ENCODE measurements around the gene KCNH8.

Gene KCNH8

GRCh38 chr3:19206540-19206939 lies 58.2 kb downstream of the KCNH8 start:
- Histone ChIP-seq H3K9ac (ENCODE audit: low read depth, low read length, poor library complexity) (no peak overlapping the region), H3K14ac (ENCODE audit: low read length) (no peak overlapping the region), H3K79me1 (ENCODE audit: low read depth, low read length) (no peaks in the 10 kb centered on the region), H2BK5ac (ENCODE audit: low read length) (no peak overlapping the region), H2BK120ac (ENCODE audit: low read depth, low read length) (no peak overlapping the region), H3K27me3 (ENCODE audit: control insufficient read depth in 3 of 3, insufficient read depth in 3 of 3, low read depth in 1 of 3, low read length in 3 of 3) (no peaks in the 10 kb centered on the region), H4K8ac (ENCODE audit: low read depth, low read length) (no peak overlapping the region), H3K18ac (ENCODE audit: low read length) (no peak overlapping the region), H4K91ac (ENCODE audit: low read depth, low read length, poor library complexity) (no peak overlapping the region), H3K9me3 (replicated peaks in 1 of 2; ENCODE audit: control insufficient read depth in 2 of 2, insufficient read depth in 1 of 2, low read depth in 1 of 2, low read length in 2 of 2) (no peaks in the 10 kb centered on the region), H3K36me3 (replicated peaks in 1 of 2; ENCODE audit: control insufficient read depth in 2 of 2, insufficient read depth in 2 of 2, low read length in 2 of 2) (no peaks in the 10 kb centered on the region), H3K4me3 (ENCODE audit: low read length in 2 of 2) (no peak overlapping the region), H3K27ac (replicated peaks; ENCODE audit: low read length) (no peak overlapping the region), H2AK5ac (ENCODE audit: low read depth, low read length) (no peak overlapping the region), H3K4ac (ENCODE audit: low read length) (no peak overlapping the region), H3K23ac (ENCODE audit: low read depth, low read length, poor library complexity) (no peak overlapping the region), H3K4me1 (ENCODE audit: control insufficient read depth in 2 of 2, insufficient read depth in 1 of 2, low read depth in 1 of 2, low read length in 2 of 2) (no peaks in the 10 kb centered on the region), H2BK12ac (ENCODE audit: low read length) (no peak overlapping the region), H2BK15ac (ENCODE audit: low read length) (no peak overlapping the region), H2AFZ (ENCODE audit: low read length) (no peak overlapping the region), H3K4me2 (ENCODE audit: insufficient read depth, low read length, poor library complexity, severe bottlenecking) (no peak overlapping the region)
- no peak for DNase-seq (ENCODE audit: low spot score)
- no CpG with 5 or more reads among the region's 2 CpGs for WGBS, 2 donors (ENCODE audit: extremely low coverage in 2 of 2, insufficient read length in 2 of 2, insufficient replicate concordance in 1 of 2)

- Histone ChIP-seq H3K9ac (ENCODE audit: low read depth, low read length, poor library complexity) (no peak overlapping the region), H2BK5ac (ENCODE audit: low read length) (no peak overlapping the region), H2BK12ac (ENCODE audit: low read length) (no peak overlapping the region), H2BK120ac (ENCODE audit: low read depth, low read length) (no peak overlapping the region), H3K4ac (ENCODE audit: low read length) (no peak overlapping the region), H2AFZ (ENCODE audit: low read length) (no peak overlapping the region), H4K91ac (ENCODE audit: low read depth, low read length, poor library complexity) (no peak overlapping the region), H3K36me3 (replicated peaks in 1 of 2; ENCODE audit: control insufficient read depth in 2 of 2, insufficient read depth in 2 of 2, low read length in 2 of 2) (no peaks in the 10 kb centered on the region), H3K4me3 (ENCODE audit: low read length in 2 of 2) (no peak overlapping the region), H3K4me1 (ENCODE audit: control insufficient read depth in 2 of 2, insufficient read depth in 1 of 2, low read depth in 1 of 2, low read length in 2 of 2) (no peaks in the 10 kb centered on the region), H3K79me1 (ENCODE audit: low read depth, low read length) (no peaks in the 10 kb centered on the region), H2BK15ac (ENCODE audit: low read length) (no peak overlapping the region), H3K9me3 (replicated peaks in 1 of 2; ENCODE audit: control insufficient read depth in 2 of 2, insufficient read depth in 1 of 2, low read depth in 1 of 2, low read length in 2 of 2) (no peaks in the 10 kb centered on the region), H4K8ac (ENCODE audit: low read depth, low read length) (no peak overlapping the region), H3K14ac (ENCODE audit: low read length) (no peak overlapping the region), H2AK5ac (ENCODE audit: low read depth, low read length) (no peak overlapping the region), H3K18ac (ENCODE audit: low read length) (no peak overlapping the region), H3K27me3 (ENCODE audit: control insufficient read depth in 3 of 3, insufficient read depth in 3 of 3, low read depth in 1 of 3, low read length in 3 of 3) (no peaks in the 10 kb centered on the region), H3K4me2 (ENCODE audit: insufficient read depth, low read length, poor library complexity, severe bottlenecking) (no peak overlapping the region), H3K27ac (replicated peaks; ENCODE audit: low read length) (no peak overlapping the region), H3K23ac (ENCODE audit: low read depth, low read length, poor library complexity) (no peak overlapping the region)
- no peak for DNase-seq (ENCODE audit: low spot score)
- WGBS, 2 donors (ENCODE audit: extremely low coverage in 2 of 2, insufficient read length in 2 of 2, insufficient replicate concordance in 1 of 2): no CpG with 5 or more reads among the region's 6 CpGs
These were observed 65.4 kb downstream of the KCNH8 start for GRCh38 chr3:19213603-19214220.

- no peaks in the 10 kb centered on the region for H3K4me1 ChIP-seq (ENCODE audit: control insufficient read depth in 2 of 2, insufficient read depth in 1 of 2, low read depth in 1 of 2, low read length in 2 of 2)
- no peaks in the 10 kb centered on the region for H3K9me3 ChIP-seq (replicated peaks in 1 of 2; ENCODE audit: control insufficient read depth in 2 of 2, insufficient read depth in 1 of 2, low read depth in 1 of 2, low read length in 2 of 2)
- no peak overlapping the region for H3K4me2 ChIP-seq (ENCODE audit: insufficient read depth, low read length, poor library complexity, severe bottlenecking)
- no peak overlapping the region for H2BK12ac ChIP-seq (ENCODE audit: low read length)
- WGBS, 2 donors (ENCODE audit: extremely low coverage in 2 of 2, insufficient read length in 2 of 2, insufficient replicate concordance in 1 of 2): no CpG with 5 or more reads among the region's 2 CpGs
- no peak for DNase-seq (ENCODE audit: low spot score)
- H2AFZ ChIP-seq (ENCODE audit: low read length): no peak overlapping the region
- no peak overlapping the region for H2BK120ac ChIP-seq (ENCODE audit: low read depth, low read length)
- H3K14ac ChIP-seq (ENCODE audit: low read length): no peak overlapping the region
- no peaks in the 10 kb centered on the region for H3K36me3 ChIP-seq (replicated peaks in 1 of 2; ENCODE audit: control insufficient read depth in 2 of 2, insufficient read depth in 2 of 2, low read length in 2 of 2)
- no peaks in the 10 kb centered on the region for H3K79me1 ChIP-seq (ENCODE audit: low read depth, low read length)
- no peak overlapping the region for H3K9ac ChIP-seq (ENCODE audit: low read depth, low read length, poor library complexity)
- H2AK5ac ChIP-seq (ENCODE audit: low read depth, low read length): no peak overlapping the region
- no peak overlapping the region for H3K4ac ChIP-seq (ENCODE audit: low read length)
- no peak overlapping the region for H3K4me3 ChIP-seq (ENCODE audit: low read length in 2 of 2)
- no peaks in the 10 kb centered on the region for H3K27me3 ChIP-seq (ENCODE audit: control insufficient read depth in 3 of 3, insufficient read depth in 3 of 3, low read depth in 1 of 3, low read length in 3 of 3)
- H3K18ac ChIP-seq (ENCODE audit: low read length): no peak overlapping the region
- H4K91ac ChIP-seq (ENCODE audit: low read depth, low read length, poor library complexity): no peak overlapping the region
- H3K27ac ChIP-seq (replicated peaks; ENCODE audit: low read length): no peak overlapping the region
- no peak overlapping the region for H4K8ac ChIP-seq (ENCODE audit: low read depth, low read length)
- H2BK15ac ChIP-seq (ENCODE audit: low read length): no peak overlapping the region
- H3K23ac ChIP-seq (ENCODE audit: low read depth, low read length, poor library complexity): no peak overlapping the region
- no peak overlapping the region for H2BK5ac ChIP-seq (ENCODE audit: low read length)
These were observed 67.1 kb downstream of the KCNH8 start for GRCh38 chr3:19215427-19215826.

GRCh38 chr3:19216669-19217337 lies 68.5 kb downstream of the KCNH8 start:
- Histone ChIP-seq H3K4me2 (ENCODE audit: insufficient read depth, low read length, poor library complexity, severe bottlenecking) (no peak overlapping the region), H2AK5ac (ENCODE audit: low read depth, low read length) (no peak overlapping the region), H3K23ac (ENCODE audit: low read depth, low read length, poor library complexity) (no peak overlapping the region), H3K9me3 (replicated peaks in 1 of 2; ENCODE audit: control insufficient read depth in 2 of 2, insufficient read depth in 1 of 2, low read depth in 1 of 2, low read length in 2 of 2) (no peaks in the 10 kb centered on the region), H3K4me1 (ENCODE audit: control insufficient read depth in 2 of 2, insufficient read depth in 1 of 2, low read depth in 1 of 2, low read length in 2 of 2) (no peaks in the 10 kb centered on the region), H3K79me1 (ENCODE audit: low read depth, low read length) (no peaks in the 10 kb centered on the region), H3K27me3 (ENCODE audit: control insufficient read depth in 3 of 3, insufficient read depth in 3 of 3, low read depth in 1 of 3, low read length in 3 of 3) (no peaks in the 10 kb centered on the region), H3K9ac (ENCODE audit: low read depth, low read length, poor library complexity) (no peak overlapping the region), H4K91ac (ENCODE audit: low read depth, low read length, poor library complexity) (no peak overlapping the region), H2AFZ (ENCODE audit: low read length) (no peak overlapping the region), H3K4me3 (ENCODE audit: low read length in 2 of 2) (no peak overlapping the region), H3K4ac (ENCODE audit: low read length) (no peak overlapping the region), H4K8ac (ENCODE audit: low read depth, low read length) (no peak overlapping the region), H2BK120ac (ENCODE audit: low read depth, low read length) (no peak overlapping the region), H3K27ac (replicated peaks; ENCODE audit: low read length) (no peak overlapping the region), H2BK5ac (ENCODE audit: low read length) (no peak overlapping the region), H2BK12ac (ENCODE audit: low read length) (no peak overlapping the region), H2BK15ac (ENCODE audit: low read length) (no peak overlapping the region), H3K14ac (ENCODE audit: low read length) (no peak overlapping the region), H3K36me3 (replicated peaks in 1 of 2; ENCODE audit: control insufficient read depth in 2 of 2, insufficient read depth in 2 of 2, low read length in 2 of 2) (no peaks in the 10 kb centered on the region), H3K18ac (ENCODE audit: low read length) (no peak overlapping the region)
- WGBS, 2 donors (ENCODE audit: extremely low coverage in 2 of 2, insufficient read length in 2 of 2, insufficient replicate concordance in 1 of 2): no CpG with 5 or more reads among the region's 6 CpGs
- no peak for DNase-seq (ENCODE audit: low spot score)
